ENCODE measurements around the gene AUTS2.
A peak's percentile ranks its signal among the peaks of the same experiment; 100 is the strongest.

AUTS2 gene

GRCh38 chr7:69657985-69658384 lies 59.7 kb downstream of the AUTS2 start:
- Histone ChIP-seq H3K4me1 (ENCODE audit: control insufficient read depth, low read depth, low read length) (peaks cover 12% of the 10 kb centered on the region), H3K56ac (ENCODE audit: low read length) (no peak overlapping the region), H2BK120ac (ENCODE audit: low read depth, low read length) (no peak overlapping the region), H4K5ac (ENCODE audit: low read length) (no peak overlapping the region), H4K8ac (ENCODE audit: low read depth, low read length) (peak overlapping the region; percentile 81), H2BK15ac (replicated peaks; ENCODE audit: low read depth) (peak overlapping the region; percentile 67), H3K27me3 (ENCODE audit: insufficient read depth, low read length, poor library complexity) (no peaks in the 10 kb centered on the region), H3K79me1 (ENCODE audit: low read length) (peaks cover 5% of the 10 kb centered on the region), H3K27ac (ENCODE audit: low read depth, low read length) (no peak overlapping the region), H2AK5ac (ENCODE audit: low read length) (no peak overlapping the region), H3K9ac (ENCODE audit: low read length) (no peak overlapping the region), H3K23ac (ENCODE audit: low read length) (no peak overlapping the region), H3K18ac (ENCODE audit: low read length) (no peak overlapping the region), H3K79me2 (ENCODE audit: control insufficient read depth, insufficient read depth, low read length) (no peaks in the 10 kb centered on the region), H3K4ac (ENCODE audit: low read depth, low read length) (no peak overlapping the region), H2BK5ac (ENCODE audit: low read length) (no peak overlapping the region), H3K4me3 (ENCODE audit: low read length) (no peak overlapping the region), H3K4me2 (ENCODE audit: low read length) (no peak overlapping the region), H3K36me3 (ENCODE audit: control insufficient read depth, insufficient read depth, low read length) (no peaks in the 10 kb centered on the region)
- WGBS (ENCODE audit: extremely low coverage, insufficient coverage, low lambda C conversion rate), result no CpG with 5 or more reads among the region's 3 CpGs
- DNase-seq, result no peak

- no peak overlapping the region for H2AK5ac ChIP-seq (ENCODE audit: low read length)
- H3K4me1 ChIP-seq (ENCODE audit: control insufficient read depth, low read depth, low read length), result peaks cover 5% of the 10 kb centered on the region
- H3K56ac ChIP-seq (ENCODE audit: low read length), result no peak overlapping the region
- H3K27me3 ChIP-seq (ENCODE audit: insufficient read depth, low read length, poor library complexity), result no peaks in the 10 kb centered on the region
- H3K79me2 ChIP-seq (ENCODE audit: control insufficient read depth, insufficient read depth, low read length), result no peaks in the 10 kb centered on the region
- no peak overlapping the region for H3K4me2 ChIP-seq (ENCODE audit: low read length)
- H3K27ac ChIP-seq (ENCODE audit: low read depth, low read length), result no peak overlapping the region
- no peak overlapping the region for H3K9ac ChIP-seq (ENCODE audit: low read length)
- H3K18ac ChIP-seq (ENCODE audit: low read length), result no peak overlapping the region
- H3K36me3 ChIP-seq (ENCODE audit: control insufficient read depth, insufficient read depth, low read length), result no peaks in the 10 kb centered on the region
- H2BK120ac ChIP-seq (ENCODE audit: low read depth, low read length), result no peak overlapping the region
- H3K4ac ChIP-seq (ENCODE audit: low read depth, low read length), result no peak overlapping the region
- H3K79me1 ChIP-seq (ENCODE audit: low read length), result peaks cover 2% of the 10 kb centered on the region
- no peak overlapping the region for H4K8ac ChIP-seq (ENCODE audit: low read depth, low read length)
- no peak overlapping the region for H3K4me3 ChIP-seq (ENCODE audit: low read length)
- H2BK15ac ChIP-seq (replicated peaks; ENCODE audit: low read depth), result no peak overlapping the region
- no peak overlapping the region for H2BK5ac ChIP-seq (ENCODE audit: low read length)
- no CpG with 5 or more reads among the region's 2 CpGs for WGBS (ENCODE audit: extremely low coverage, insufficient coverage, low lambda C conversion rate)
- H3K23ac ChIP-seq (ENCODE audit: low read length), result no peak overlapping the region
- no peak overlapping the region for H4K5ac ChIP-seq (ENCODE audit: low read length)
- DNase-seq, result peak; percentile 81
These were observed 61.7 kb downstream of the AUTS2 start for GRCh38 chr7:69659983-69660382.

GRCh38 chr7:69661342-69661741 lies 63.1 kb downstream of the AUTS2 start:
- H3K4me1 ChIP-seq (ENCODE audit: control insufficient read depth, low read depth, low read length), result peaks cover 5% of the 10 kb centered on the region
- no peaks in the 10 kb centered on the region for H3K36me3 ChIP-seq (ENCODE audit: control insufficient read depth, insufficient read depth, low read length)
- no peak overlapping the region for H3K56ac ChIP-seq (ENCODE audit: low read length)
- H3K79me1 ChIP-seq (ENCODE audit: low read length), result no peaks in the 10 kb centered on the region
- no peaks in the 10 kb centered on the region for H3K27me3 ChIP-seq (ENCODE audit: insufficient read depth, low read length, poor library complexity)
- H3K4ac ChIP-seq (ENCODE audit: low read depth, low read length), result no peak overlapping the region
- H3K79me2 ChIP-seq (ENCODE audit: control insufficient read depth, insufficient read depth, low read length), result no peaks in the 10 kb centered on the region
- no peak for DNase-seq
- H3K18ac ChIP-seq (ENCODE audit: low read length), result no peak overlapping the region
- H3K27ac ChIP-seq (ENCODE audit: low read depth, low read length), result no peak overlapping the region
- H3K4me3 ChIP-seq (ENCODE audit: low read length), result no peak overlapping the region
- no peak overlapping the region for H2AK5ac ChIP-seq (ENCODE audit: low read length)
- H2BK15ac ChIP-seq (replicated peaks; ENCODE audit: low read depth), result no peak overlapping the region
- no CpG with 5 or more reads among the region's 3 CpGs for WGBS (ENCODE audit: extremely low coverage, insufficient coverage, low lambda C conversion rate)
- H4K8ac ChIP-seq (ENCODE audit: low read depth, low read length), result no peak overlapping the region
- H4K5ac ChIP-seq (ENCODE audit: low read length), result no peak overlapping the region
- no peak overlapping the region for H3K9ac ChIP-seq (ENCODE audit: low read length)
- H3K4me2 ChIP-seq (ENCODE audit: low read length), result no peak overlapping the region
- H2BK5ac ChIP-seq (ENCODE audit: low read length), result no peak overlapping the region
- H3K23ac ChIP-seq (ENCODE audit: low read length), result no peak overlapping the region
- H2BK120ac ChIP-seq (ENCODE audit: low read depth, low read length), result no peak overlapping the region

- H3K36me3 ChIP-seq (ENCODE audit: control insufficient read depth, insufficient read depth, low read length), result no peaks in the 10 kb centered on the region
- H2BK15ac ChIP-seq (replicated peaks; ENCODE audit: low read depth), result no peak overlapping the region
- no peak overlapping the region for H3K56ac ChIP-seq (ENCODE audit: low read length)
- no peak overlapping the region for H2AK5ac ChIP-seq (ENCODE audit: low read length)
- no CpG with 5 or more reads among the region's 5 CpGs for WGBS (ENCODE audit: extremely low coverage, insufficient coverage, low lambda C conversion rate)
- peaks cover 1% of the 10 kb centered on the region for H3K79me1 ChIP-seq (ENCODE audit: low read length)
- H3K4me3 ChIP-seq (ENCODE audit: low read length), result no peak overlapping the region
- H3K27ac ChIP-seq (ENCODE audit: low read depth, low read length), result no peak overlapping the region
- no peak for DNase-seq
- no peak overlapping the region for H3K4ac ChIP-seq (ENCODE audit: low read depth, low read length)
- H3K23ac ChIP-seq (ENCODE audit: low read length), result no peak overlapping the region
- no peak overlapping the region for H3K9ac ChIP-seq (ENCODE audit: low read length)
- H2BK120ac ChIP-seq (ENCODE audit: low read depth, low read length), result no peak overlapping the region
- no peak overlapping the region for H2BK5ac ChIP-seq (ENCODE audit: low read length)
- no peak overlapping the region for H4K8ac ChIP-seq (ENCODE audit: low read depth, low read length)
- no peak overlapping the region for H4K5ac ChIP-seq (ENCODE audit: low read length)
- no peaks in the 10 kb centered on the region for H3K4me1 ChIP-seq (ENCODE audit: control insufficient read depth, low read depth, low read length)
- no peak overlapping the region for H3K4me2 ChIP-seq (ENCODE audit: low read length)
- no peaks in the 10 kb centered on the region for H3K79me2 ChIP-seq (ENCODE audit: control insufficient read depth, insufficient read depth, low read length)
- H3K27me3 ChIP-seq (ENCODE audit: insufficient read depth, low read length, poor library complexity), result no peaks in the 10 kb centered on the region
- no peak overlapping the region for H3K18ac ChIP-seq (ENCODE audit: low read length)
These were observed 65.9 kb downstream of the AUTS2 start for GRCh38 chr7:69663911-69664832.

- peaks cover 1% of the 10 kb centered on the region for H3K79me1 ChIP-seq (ENCODE audit: low read length)
- no peak overlapping the region for H3K18ac ChIP-seq (ENCODE audit: low read length)
- H3K56ac ChIP-seq (ENCODE audit: low read length), result no peak overlapping the region
- H3K27ac ChIP-seq (ENCODE audit: low read depth, low read length), result no peak overlapping the region
- H2AK5ac ChIP-seq (ENCODE audit: low read length), result no peak overlapping the region
- no peak for DNase-seq
- no peak overlapping the region for H3K4ac ChIP-seq (ENCODE audit: low read depth, low read length)
- H3K36me3 ChIP-seq (ENCODE audit: control insufficient read depth, insufficient read depth, low read length), result no peaks in the 10 kb centered on the region
- no peak overlapping the region for H2BK120ac ChIP-seq (ENCODE audit: low read depth, low read length)
- no peaks in the 10 kb centered on the region for H3K4me1 ChIP-seq (ENCODE audit: control insufficient read depth, low read depth, low read length)
- H3K9ac ChIP-seq (ENCODE audit: low read length), result no peak overlapping the region
- H2BK5ac ChIP-seq (ENCODE audit: low read length), result no peak overlapping the region
- H4K8ac ChIP-seq (ENCODE audit: low read depth, low read length), result no peak overlapping the region
- no CpG with 5 or more reads among the region's 2 CpGs for WGBS (ENCODE audit: extremely low coverage, insufficient coverage, low lambda C conversion rate)
- H3K4me2 ChIP-seq (ENCODE audit: low read length), result no peak overlapping the region
- H3K27me3 ChIP-seq (ENCODE audit: insufficient read depth, low read length, poor library complexity), result no peaks in the 10 kb centered on the region
- no peak overlapping the region for H3K23ac ChIP-seq (ENCODE audit: low read length)
- no peaks in the 10 kb centered on the region for H3K79me2 ChIP-seq (ENCODE audit: control insufficient read depth, insufficient read depth, low read length)
- H4K5ac ChIP-seq (ENCODE audit: low read length), result no peak overlapping the region
- no peak overlapping the region for H3K4me3 ChIP-seq (ENCODE audit: low read length)
- no peak overlapping the region for H2BK15ac ChIP-seq (replicated peaks; ENCODE audit: low read depth)
These were observed 67.1 kb downstream of the AUTS2 start for GRCh38 chr7:69665369-69665768.

Data from mesendoderm (in vitro differentiated cells).